ENCODE measurements around the gene FLYWCH2.

GRCh38 chr16:2853531-2854073 is 29.4 kb upstream of the FLYWCH2 start:
- no peak for TF ChIP-seq ATF2 (tag by site-specific recombination; IDR thresholded peaks at IDR 0.05; ENCODE audit: low read depth)
- no peak for TF ChIP-seq CTCF (tag by site-specific recombination; IDR thresholded peaks at IDR 0.05)
- TF ChIP-seq ZNF514 (tag by site-specific recombination; IDR thresholded peaks at IDR 0.05): no peak
- TF ChIP-seq ZNF518A (tag by site-specific recombination; conservative IDR thresholded peaks at IDR 0.05; ENCODE audit: low read depth): no peak

Data from HEK293 (cell line).